SIG-M5 treated with dmso at 0.1 percent for 504 hours (cell line): ENCODE results near the gene DUSP14.

Source experiments
- DNase-seq: peaks from one replicate; lab custom pipeline; 2025; ENCODE audit not compliant: unreplicated experiment; lab: John Stamatoyannopoulos, UW

DUSP14 gene

GRCh38 chr17:37553401-37553966 is 63.8 kb downstream of the DUSP14 start:
- DNase-seq, result no peak

- DNase-seq, result no peak
These were observed 65.7 kb downstream of the DUSP14 start for GRCh38 chr17:37555386-37555785.

- DNase-seq, result no peak
These were observed 67.8 kb downstream of the DUSP14 start for GRCh38 chr17:37557482-37557881.

GRCh38 chr17:37558299-37558698 is 68.6 kb downstream of the DUSP14 start:
- no peak for DNase-seq

GRCh38 chr17:37562016-37562745 is 72.5 kb downstream of the DUSP14 start:
- DNase-seq, result no peak
